Activated CD4-positive, alpha-beta T cell treated with anti-CD3 and anti-CD28 coated beads, Interleukin-2, amount 50 U/mL, for 24 hours (primary cell): ENCODE measurements around the gene NLN.
"Not testable (repeated sequence)": the region's sequence is repeated elsewhere in the genome, so short reads cannot be mapped to it uniquely, and the experiment has no call there.

Experiments
- DNase-seq, 2 donors: peaks; one replicate each; pipeline ENCODE4 v3.0.0-alpha.2; 2020; ENCODE audit warnings: low read depth in 1 of 2, low spot score in 1 of 2

The NLN gene

DNA sequence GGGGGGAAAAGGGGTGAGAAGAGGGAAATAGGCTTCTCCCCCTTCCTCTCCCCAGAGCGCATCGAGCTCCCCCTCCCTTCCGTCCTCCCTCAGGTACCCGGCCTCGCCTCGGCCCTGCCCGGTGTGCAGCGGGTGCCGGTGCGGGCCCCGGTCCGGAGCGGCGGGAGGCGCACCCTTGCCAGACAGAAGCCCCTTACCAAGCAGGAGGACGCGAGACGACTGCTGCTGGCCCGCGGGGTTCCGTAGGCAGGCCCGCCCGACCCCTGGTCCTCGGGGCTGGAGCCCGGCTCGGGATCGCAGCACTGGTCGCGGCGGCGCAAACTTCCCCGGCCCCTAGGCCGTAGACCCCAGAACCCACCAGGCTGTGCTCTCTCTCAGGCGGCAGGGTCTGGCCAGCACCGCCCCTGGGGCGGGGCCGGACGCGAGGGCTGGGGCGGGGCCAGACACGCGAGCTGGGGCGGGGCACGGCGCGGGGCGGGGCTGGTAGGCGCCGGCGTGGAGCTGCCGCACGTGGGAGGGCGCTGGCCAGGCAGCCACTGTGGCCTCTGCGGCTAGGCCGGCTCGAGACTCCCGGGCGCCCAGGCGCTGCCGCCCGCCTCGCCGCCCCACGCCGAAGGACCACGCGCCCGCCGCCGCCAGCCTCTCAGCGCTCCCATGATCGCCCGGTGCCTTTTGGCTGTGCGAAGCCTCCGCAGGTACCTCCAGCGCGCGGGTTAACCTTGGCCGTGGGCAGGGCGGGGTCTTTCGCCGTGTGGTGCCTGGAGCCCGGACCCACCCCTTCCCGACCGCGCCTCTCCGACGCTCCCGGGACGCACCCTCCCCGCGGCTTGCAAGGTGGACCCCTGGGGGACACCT is at the start of gene NLN, which contains the start of gene SGTB:
NLN (plus strand) TSS at position 486 of the 855 bp plus-strand sequence; CDS start at position 655, 169 bp downstream.
SGTB (minus strand) TSS at position 390 of the 855 bp plus-strand sequence. CDS start 1,302 bp downstream, outside the sequence.
- peak; percentile 73 to 77 for DNase-seq

DNA sequence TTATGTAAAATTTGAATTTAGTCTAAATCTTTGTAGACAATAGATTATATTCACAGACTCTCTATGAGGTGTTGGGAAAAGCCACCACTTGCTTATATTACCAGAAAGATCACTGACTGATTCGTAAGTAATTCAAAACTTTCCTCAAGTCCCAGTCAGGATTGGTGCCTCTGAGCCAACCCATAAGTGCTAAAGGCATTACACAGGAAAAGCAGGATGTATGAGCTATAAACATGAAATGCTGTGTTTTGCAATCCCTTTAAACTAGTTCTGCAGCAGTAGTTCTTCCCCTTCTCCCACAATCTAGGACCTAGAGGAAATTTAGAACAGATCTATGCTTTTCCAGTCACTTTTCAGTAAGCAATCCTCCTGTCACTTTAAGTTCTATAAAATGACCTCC is 49.2 kb upstream of the NLN start:
- no peak for DNase-seq

DNA sequence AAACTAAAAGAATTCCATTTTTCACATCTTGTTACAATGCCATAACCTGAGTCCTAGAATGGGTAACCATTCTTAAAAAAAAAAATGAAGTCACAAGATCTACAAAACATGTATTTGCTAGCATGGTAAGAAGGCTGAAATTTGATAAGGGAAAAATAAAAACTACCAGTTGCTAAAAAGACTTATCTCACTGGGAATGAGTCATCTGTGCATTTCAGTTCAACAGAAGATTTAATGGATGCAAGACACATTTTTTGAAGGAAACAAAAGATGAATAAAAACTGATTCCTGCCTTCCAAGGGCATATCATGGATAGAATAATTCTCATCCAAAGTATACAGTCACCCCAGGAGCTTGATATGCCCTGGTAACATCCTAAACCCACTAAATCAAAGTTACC is 47.3 kb upstream of the NLN start:
- DNase-seq = no peak

DNA sequence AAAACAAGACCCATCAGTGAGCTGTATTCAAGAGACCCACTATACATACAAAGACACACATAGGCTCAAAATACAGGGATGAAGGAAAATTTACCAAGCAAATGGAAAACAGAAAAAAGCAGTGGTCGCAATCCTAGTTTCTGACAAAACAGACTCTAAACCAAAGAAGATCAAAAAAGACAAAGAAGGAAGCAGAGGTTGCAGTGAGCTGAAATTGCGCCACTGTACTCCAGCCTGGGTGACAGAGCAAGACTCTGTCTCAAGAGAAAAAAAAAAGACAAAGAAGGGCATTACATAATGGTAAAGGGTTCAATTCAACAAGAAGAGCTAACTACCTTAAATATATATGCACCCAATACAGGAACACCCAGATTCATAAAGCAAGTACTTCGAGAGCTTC is 45.9 kb upstream of the NLN start:
- not testable (repeated sequence) for DNase-seq

DNA sequence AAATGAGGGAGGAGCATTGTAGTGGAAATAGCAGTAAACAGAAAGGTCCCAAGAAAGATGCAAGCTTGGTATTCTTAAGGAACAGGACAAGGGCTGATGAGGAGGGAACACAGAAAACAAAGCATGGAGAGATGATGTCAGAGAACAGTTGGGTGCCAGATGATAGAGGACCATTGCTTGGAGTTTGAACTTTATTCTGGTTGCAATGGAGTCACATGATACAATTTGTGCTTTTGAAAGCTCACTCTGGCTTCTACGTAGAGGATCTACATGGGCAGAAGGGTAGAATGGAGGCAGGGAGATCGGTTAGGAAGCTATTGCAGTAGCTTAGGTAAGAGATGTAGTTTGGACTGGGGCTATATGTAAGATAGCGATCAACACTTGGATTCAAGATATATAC is 39.9 kb upstream of the NLN start:
- no peak for DNase-seq

DNA sequence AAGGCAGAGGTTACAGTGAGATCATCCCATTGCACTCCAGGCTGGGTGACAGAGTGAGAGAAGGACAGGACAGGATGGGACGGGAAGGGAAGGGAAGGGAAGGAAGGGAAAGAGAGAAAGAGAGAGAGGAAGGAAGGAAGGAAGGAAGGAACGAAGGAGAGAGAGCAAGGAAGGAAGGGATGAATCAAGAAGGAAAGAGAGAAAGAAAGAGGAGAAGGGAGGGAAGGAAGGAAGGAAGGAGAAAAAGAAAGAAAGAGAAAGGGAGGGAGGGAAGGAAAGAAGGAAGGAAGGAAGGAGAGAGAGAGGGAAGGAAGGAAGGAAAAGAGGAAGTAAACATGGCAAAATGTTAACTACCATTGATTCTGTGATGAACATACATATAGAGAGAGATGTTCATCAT is 28.9 kb upstream of the NLN start:
- DNase-seq = no peak

GRCh38 chr5:65695162-65695755 is 26.7 kb upstream of the NLN start:
- no peak for DNase-seq

DNA sequence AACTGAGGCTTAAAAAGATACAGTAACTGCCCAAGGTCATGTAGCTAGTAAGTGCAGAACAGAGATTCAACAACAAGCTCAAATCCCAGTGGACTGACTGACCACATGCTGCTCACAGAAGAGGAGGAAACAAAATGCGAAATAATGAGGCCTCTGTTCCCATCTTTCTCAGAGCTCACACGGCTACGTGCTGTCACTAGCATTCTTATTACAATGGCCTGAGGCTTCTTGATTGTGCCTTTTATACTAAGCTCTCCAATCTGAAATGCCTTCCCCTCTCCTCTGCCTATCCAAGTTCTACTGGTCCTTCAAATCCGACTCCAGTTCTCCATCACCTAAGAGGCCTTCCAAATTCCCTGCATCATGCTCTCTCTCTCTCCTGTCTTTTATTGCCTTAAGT is 26.1 kb upstream of the NLN start:
- no peak for DNase-seq

DNA sequence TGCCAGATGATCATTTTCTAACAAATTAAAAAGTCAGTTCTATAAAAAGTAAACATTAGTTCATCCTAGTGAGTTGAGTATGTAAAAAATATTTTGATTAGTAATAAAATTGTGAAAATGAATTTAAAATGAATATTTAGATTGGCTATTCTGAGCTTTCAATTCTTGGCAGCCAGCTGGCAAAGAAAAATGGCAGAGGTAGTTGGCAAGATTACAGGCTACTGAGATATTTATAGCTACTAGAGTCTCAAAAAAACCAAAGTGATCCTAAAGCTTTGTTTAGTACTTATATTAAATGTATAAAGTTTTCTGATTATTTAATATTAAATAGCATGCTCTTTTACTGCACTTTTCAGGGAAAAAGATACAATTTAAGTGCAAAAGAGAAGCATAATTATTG is 25.1 kb upstream of the NLN start:
- DNase-seq = no peak

GRCh38 chr5:65699338-65699737 is 22.7 kb upstream of the NLN start:
- no peak for DNase-seq

DNA sequence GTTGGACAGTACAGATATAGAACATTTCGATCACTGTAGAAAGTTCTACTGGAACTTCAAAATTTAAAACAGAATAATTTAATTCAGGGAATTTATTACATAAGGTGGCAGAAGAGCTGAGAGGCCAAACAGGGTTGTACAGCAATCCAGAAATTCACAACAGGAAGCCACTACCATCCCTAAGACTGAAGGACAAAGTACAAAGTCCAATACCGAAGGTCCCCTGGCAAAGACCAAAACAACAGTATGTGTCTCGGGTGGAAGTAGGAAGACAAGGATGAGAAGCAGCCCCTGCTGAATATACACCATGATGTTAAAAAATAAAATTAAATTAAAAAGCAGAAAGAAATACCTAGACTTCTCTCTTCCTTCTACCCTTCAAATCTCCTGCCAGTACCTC is 20.0 kb upstream of the NLN start:
- DNase-seq = no peak

DNA sequence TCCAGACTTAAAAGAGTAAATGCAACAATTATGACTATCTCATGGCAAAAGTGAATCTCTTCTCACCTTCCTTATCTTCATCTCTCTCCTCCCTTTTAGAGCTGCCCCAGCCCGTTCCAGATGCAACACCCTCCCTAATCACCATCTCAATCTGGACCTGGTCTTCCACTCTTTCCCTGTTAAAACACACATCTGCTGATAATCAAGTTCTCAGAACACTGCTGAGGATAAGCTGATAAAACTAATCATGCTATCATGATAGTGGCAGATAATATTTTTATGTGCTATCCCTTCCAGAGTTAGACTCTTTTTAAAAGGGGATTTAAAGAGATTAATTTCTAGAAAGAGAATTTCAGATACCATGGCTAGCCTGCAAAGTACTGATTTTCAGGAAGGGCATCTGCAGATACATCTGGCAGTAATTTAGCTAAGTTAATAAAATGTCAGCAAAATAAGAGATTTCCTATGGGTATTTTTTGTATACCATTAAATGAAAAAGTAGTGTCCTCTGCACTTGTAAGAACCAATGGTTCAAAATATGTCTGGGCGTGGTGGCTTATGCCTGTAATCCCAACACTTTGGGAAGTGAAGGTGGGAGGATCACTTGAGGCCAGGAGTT is 17.3 kb upstream of the NLN start:
- DNase-seq = no peak

DNA sequence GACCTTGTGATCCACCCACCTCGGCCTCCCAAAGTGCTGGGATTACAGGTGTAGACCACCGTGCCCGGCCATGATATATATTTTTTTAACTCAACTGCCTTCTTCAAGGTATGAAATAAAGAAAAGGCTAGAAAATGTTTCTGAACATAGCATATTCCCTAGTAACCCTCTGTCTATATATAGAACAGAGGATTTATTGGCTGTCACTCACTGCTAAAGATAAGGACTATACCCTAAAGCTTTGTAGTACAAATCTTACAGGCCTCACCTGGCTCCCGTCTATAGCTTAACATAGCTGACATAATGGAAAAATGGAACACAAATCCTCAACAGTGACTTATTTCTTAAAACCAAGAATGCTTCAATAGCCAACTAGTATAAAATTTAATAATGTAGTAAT is 14.3 kb upstream of the NLN start:
- no peak for DNase-seq

GRCh38 chr5:65708145-65708544 is 13.9 kb upstream of the NLN start:
- no peak for DNase-seq

DNA sequence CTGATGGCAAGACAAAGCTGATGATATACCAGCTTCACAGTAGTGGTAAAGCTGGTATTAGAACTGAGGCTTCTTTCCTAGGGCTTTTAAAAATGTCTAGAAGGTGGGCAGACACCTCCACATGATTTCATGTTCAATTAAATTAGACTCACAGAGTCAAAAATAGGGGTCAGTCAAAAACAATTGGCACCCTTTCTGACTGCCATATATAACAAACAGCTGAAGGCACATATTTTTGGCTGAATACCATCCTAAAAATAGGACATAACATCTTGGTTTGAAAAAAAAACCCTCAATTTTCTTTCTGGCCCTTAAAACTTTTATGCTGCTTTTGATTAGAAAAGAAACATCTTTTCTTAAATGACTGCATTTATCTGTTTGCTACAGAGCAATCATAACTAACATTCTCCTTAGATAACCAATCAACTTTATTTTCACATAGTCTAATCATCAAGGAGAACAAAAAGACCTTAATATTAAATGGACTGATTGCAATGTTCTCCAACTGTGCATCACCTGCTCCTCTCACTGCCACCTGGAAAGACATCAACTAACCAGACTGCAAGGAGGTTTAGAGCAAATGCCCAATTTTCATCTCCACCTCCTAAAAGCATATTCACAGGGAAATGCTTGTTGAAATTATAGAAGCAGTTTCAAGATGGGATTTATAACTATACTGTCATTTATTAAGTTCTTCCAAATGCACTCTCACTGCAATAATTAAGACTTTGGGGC is 3.3 kb upstream of the NLN start:
- DNase-seq = no peak

- no peak for DNase-seq
Measured at GRCh38 chr5:65721050-65721719, 820 bp upstream of the NLN start.

- no peak for DNase-seq
Measured at GRCh38 chr5:65722575-65723403, 784 bp downstream of the NLN start.

GRCh38 chr5:65727491-65728156 is 5.6 kb downstream of the NLN start:
- DNase-seq = no peak

GRCh38 chr5:65728218-65728617 is 6.2 kb downstream of the NLN start:
- DNase-seq = no peak

DNA sequence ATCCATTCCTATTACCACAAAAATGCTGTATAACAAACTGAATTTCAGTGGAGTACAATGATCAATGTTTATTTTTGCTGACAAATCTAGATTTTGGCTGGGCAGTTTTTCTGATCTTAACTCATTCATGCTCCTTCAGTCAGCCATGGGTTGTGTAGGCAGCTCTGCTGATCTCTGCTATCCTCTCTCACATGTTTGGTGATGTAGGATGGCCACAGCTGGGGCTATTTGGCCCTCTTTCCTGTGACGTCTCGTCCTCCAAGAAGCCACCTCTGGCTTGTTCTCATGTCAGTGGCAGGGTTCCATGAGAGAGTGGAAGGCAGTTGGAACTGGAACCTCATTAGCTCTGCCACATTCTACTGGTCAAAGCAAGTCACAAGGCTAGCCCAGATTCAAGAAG is 8.9 kb downstream of the NLN start:
- DNase-seq = no peak
